Hematopoietic multipotent progenitor cell treated with erythropoietin and hydrocortisone succinate and interleukin-3 and kit ligand, for 17 days (in vitro differentiated cells): ENCODE results near the gene FCER1G.

Experiments
- DNase-seq: peaks from one replicate; pipeline ENCODE4 v3.0.0-alpha.2; 2015; ENCODE audit warnings: low spot score

FCER1G gene

DNA sequence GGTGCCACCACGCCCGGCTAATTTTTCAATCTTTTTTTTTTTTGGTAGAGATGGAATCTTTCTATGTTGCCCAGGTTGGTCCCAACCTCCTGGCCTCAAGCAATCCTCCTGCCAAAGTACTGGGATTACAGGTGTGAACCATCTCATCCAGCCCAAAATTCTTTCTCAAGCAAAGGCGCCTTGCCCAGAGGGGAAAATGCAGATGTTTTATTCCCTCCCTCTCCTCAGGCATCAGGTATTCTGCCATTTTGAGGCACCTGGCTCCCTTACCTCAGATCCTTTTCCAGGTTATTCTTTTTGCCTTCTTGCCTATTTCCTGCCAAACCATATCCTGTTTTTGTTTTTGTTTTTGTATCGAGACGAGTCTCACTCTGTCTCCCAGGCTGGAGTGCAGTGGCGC lies 26.7 kb upstream of the FCER1G start:
- no peak for DNase-seq

DNA sequence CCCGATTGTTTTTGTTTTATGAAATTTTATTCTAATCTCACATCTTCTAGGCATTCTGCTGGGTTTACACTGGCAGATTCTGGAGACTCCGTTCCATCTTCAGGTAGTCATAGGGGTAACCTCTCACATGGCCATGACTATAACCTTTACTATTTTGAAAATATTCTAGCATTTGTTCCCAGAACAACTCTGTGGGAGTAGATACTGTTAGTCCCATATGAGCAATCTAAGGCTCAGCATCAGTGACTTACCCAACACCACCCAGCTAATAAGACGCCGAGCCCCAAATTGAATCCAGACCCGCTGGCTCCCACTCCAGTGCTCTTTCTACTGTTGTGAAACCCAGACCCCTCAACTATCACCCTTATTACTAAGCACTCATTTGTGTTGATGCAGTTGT lies 26.1 kb upstream of the FCER1G start:
- DNase-seq = no peak

DNA sequence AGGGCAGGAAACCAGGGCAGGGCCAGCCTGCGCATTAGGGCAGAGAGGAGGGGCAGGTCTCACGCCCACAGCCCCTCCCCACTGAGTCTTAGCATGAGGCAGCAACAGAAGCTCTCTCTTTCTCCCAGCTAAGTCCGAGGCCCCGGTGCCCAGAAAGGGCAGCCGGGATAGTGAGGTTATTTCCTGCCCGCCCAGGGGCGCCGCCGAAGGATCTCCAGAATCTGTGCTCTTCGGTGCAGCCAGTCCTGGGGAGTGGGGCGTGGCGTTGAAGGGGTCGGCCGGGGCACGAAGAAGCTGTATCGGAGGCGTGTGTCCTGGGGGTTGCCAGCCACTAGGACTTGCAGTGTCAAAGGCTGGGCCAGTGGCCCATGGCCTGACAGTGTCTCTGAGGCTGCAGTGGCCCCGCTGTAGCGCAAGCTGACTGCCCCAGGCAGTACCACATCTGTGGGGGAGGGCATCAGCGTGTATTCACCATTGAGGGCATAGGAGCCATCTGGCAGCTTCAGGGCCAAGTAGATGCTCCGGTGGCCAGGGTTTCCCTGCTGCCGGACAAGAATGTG lies 24.1 kb upstream of the FCER1G start:
- DNase-seq = no peak

DNA sequence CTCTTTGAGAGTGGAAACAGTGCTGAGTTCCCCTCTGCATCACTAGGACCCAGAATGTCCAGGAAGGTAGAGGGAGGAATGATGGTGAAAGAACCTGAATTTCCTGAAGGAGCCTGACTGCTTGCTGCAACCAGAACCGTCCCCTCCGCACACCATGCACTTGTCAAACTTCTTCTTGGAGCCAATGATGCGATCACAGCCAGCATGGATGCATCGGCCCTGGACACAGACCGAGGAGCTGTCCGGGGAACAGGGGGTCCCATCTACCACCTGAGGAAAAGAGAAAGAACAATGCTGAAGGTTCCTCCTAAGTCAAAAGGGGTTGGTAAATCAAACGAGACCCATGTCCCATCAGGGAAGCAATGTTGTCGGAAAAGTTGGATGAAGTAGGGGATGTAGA lies 23.1 kb upstream of the FCER1G start:
- no peak for DNase-seq

DNA sequence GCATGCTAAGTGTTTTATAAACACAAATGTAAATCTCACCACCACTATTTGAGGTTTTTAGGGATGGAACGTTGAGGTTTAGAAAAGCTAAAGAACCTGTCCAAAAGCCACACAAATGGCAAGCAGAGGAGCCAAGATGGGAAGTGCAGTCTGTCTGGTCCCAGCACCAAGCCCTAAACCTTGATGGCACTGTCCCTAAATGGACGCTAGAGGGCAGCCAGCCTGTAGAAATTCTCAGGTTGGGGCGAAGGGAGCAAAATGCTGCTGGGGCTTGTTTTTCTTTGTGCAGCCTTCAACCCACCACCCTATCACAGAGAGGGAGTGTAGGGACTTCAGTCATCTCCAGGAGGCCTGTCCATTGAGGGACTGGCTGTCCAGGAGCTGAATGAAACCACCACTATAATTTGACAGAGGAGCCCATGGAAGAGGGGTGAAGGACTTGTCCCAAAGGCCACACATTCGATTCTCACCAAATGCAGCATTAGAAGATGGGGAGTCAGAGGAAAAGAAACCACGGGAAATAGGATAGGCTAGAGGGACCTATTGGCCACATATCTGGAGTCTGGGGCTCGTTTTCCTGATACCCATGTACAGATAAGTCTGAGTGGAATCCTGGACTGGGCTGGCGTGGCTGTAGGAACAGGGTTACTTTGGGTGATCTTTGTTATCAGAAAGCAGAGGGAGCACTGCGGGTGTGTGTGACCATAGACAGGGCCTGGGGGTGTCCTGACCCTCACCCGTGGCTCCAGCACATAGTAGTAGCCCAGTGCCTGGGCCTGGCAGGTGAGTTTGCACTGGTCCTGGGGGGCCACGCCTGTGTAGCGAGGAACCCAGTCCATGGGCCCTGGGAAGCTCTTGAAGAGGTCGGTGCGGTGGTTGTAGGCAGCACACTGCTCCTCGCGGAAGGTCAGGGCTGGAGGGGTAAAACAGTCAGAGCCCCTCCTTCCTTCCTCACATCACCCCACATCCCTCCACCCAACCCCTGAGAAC lies 22.3 kb upstream of the FCER1G start:
- DNase-seq = peak; percentile 87

DNA sequence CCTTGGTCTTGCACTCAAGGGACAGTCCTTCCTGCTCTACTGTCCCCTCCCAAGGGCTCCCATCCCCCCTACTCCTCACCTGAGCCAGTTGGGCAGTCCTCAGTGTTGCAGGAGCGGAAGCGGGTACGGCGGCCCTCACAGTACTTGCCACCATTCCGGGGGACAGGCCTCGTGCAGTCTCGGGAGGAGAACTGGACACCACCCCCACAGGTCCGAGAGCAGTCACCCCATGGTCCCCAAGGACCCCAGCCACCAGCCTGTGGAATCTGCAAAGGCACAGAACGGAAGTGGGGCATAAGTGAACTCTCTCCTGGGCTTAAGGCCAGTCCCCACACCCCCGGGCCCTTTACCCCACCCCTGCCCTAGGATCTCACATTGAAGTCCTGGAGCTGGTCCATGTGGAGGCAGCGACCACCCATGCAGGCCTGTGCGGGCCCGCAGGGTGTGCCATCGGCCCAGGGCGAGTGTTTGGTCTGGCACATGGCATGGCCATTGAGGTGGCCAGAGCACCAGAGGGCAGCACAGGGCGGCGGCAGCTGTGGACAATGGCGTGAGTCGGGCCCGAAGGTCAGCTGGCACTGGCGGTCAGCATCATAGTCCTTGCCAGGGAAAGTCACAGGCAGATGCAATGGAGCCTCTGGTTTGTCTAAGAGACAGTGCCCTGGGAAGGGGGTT lies 21.4 kb upstream of the FCER1G start:
- no peak for DNase-seq

DNA sequence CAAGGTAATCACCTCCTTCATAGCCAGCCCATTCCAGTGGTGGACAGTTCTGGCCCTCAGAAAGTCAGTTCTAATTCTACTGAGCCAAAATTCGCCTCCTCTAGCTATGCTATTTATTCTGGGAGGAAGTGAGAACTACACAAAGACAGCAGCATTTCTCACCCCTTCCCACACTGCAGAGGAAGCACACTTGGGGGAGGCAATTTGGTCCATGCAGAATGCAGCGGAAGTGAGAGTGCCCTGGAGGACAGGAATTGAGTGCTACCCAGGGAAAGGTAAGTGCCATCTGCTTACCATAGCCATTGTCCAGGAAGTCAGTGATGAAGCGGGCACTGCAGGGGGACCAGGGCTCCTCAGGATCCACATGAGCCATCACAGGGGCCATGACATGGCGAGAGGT lies 19.9 kb upstream of the FCER1G start:
- DNase-seq = no peak

DNA sequence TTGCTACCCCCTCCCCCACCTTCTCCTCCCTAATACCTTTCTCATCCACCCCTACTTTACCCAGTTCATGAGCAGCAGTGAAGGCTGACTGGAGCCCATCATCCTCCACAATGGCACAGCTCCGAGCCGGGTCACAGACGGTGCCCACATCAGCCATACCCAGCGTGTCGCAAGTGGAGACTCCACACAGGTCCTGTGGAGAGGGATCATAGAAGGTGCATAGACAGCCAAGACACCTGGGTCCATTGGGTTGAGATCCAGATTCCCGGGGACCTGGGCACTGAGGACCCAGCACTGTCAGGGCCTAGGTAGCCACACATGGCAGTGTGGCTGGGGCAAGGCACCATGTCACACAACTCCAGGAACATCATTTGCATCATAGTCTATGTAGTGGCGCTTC lies 19.0 kb upstream of the FCER1G start:
- DNase-seq = no peak

DNA sequence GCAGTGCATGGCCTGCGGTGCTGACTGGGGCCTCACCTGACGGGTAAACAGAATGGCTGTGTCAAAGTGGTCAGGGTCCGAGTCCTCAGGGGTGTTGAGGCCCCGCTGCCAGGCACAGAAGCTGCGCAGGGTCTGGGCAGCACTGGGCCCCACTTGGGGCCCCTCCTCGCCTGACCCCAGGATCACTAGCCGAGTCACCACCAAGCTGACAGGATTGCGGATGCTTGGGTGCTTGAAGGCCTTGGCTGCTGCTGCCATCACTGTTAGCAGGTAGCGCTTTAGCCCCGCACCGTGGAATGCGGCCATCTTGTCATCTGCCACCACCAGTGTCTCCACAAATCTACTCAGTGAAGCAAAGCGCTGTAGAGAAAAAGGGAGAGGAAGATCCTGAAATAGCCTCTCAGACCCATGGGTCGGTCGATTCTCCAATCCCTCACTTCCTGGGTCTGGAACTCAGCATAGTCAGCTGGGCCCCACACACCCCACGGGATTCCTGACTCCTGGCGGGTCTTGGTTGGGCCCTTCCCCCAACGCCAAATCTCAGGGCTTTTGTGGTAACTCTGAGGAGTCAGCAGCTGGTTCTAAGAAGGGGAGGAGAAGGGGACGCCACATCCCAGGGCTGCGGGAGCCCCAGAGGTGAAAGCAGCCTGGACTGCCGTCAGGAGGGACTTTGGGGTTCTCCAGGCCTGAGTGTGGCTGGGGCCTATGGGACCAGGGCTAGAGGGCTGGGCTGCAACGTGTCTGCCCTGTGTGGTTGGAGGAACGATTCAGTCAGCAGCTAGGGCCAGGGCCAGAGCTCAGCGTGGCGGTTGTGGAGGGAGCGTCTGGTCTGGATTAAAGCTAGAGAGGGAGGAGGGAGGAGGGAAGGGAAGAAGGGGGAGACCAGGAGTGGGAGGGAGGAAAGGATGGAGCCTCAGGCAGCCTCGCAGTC lies 18.3 kb upstream of the FCER1G start:
- DNase-seq = no peak

DNA sequence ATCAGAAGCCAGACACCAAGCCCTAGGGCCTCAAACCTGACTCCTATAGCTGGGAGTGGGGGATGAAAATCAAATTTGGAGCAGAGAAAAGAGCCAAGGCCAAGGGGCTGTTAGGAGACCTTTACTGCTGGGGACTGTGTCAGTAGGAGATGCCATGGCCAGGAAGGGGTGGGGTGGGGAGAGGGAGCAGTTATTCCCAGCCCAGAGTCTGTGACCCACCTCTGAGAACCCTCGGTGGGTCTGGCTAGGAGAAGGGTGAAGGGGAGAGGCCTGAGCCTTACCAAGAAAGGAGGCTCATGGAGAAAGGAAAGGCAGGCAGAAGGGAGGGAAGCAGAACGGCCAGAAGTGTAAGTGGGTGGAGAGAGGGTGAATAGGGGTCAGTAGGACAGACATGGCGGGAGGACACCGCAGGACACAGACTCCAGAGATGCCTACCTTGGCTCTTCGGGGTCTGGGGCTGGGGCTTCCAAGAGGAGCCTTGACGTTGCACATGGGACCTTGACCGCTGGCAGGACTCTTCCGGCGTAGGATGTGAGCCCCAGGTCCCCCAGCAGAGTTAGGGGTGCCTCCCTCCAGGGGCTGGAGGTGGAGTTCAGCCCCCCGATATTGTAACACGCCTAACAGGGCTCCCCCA lies 17.4 kb upstream of the FCER1G start:
- DNase-seq = no peak

DNA sequence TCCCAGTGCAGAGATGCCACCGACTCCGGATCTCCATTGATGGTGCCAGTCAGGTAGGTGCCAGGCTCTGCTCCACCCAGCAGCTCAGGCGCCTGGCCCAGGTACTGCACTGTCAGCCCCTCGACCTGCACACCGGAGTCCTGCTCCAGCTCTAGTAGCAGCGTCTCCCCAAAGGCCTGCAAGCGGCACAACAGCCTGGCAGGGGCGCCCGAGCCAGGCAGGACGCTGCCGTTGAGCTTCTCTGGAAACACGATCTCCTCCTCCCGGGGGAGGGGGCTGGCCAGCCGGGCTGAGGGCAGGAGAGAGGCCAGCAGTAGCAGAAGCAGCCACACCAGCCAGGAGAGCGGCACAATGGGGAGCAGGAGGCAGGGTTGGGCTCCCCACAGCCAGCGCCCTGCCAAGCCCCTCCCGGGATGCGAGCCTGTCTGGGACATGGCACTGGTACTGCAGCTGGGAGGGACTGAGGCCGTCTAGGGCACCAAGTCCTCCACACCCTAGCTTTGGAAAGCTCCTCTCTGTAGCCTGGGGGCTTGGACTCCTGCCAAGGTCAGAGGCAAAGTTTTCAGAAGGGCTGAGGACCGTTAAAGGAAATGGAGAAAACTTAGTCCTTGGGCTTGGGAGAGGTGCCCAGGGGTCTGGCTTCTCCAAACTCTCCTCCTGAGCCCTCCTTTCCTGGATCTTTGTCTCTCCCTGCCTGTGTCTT lies 16.8 kb upstream of the FCER1G start:
- DNase-seq = no peak

DNA sequence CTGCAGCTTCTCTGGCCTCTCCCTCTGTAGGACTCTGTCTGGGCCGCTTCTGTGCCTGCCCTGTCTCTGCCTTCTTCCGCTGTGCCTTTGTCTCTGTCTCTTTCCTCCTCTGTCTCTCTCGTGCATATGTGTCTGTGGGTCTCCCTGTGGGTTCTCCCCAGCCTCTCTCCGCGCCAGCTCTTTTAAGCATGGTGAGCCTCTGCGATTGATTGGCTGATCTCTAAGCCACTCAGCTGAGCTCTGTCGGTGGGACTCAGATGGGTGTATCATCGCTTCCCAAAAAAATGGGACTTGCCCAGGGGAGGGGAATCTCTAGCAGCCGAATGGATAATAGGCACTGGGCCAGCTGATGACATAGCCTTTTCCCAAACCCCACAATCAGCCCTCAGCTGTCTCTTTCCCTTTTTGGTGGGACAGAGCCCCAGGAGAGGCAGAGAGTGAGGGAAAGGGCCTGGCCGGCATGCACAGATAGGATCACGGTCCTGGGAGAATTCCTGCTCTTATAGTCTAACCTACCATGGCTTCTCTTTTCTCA lies 16.1 kb upstream of the FCER1G start, which contains the start of gene ADAMTS4:
Gene ADAMTS4 (minus strand): TSS at position 158 of the 535 bp plus-strand sequence. CDS start 427 bp downstream, outside the sequence.
- no peak for DNase-seq

DNA sequence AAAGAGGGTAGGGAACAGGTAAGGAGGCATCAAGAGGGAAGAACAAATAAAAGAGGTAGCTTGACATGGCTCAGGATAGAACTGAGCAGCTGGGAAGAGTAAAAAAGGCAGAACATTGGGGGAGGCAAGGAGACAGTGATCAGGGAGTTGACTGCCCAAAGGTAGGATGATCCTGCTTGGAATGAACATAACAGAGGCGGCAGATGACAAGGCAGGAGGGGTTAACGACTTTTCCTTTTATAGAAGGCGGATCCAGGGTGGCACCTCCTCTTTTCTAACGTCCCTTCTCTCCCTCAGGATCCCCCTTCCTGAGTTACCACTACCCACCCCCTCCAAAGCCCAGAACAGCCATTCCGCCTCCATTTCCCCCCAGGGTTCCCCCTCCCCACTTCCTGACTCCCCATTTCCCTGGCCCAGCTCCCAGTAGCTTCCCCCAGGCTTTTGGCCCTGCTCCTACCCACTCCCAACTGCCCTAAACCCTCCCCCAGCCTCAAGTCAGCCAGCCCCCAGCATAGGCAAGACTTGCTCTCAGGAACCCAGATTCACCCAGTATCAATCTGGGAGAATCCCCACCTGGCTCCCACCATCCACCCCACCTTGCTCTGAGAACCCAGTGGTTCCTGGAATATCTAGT lies 15.5 kb upstream of the FCER1G start:
- DNase-seq = no peak

DNA sequence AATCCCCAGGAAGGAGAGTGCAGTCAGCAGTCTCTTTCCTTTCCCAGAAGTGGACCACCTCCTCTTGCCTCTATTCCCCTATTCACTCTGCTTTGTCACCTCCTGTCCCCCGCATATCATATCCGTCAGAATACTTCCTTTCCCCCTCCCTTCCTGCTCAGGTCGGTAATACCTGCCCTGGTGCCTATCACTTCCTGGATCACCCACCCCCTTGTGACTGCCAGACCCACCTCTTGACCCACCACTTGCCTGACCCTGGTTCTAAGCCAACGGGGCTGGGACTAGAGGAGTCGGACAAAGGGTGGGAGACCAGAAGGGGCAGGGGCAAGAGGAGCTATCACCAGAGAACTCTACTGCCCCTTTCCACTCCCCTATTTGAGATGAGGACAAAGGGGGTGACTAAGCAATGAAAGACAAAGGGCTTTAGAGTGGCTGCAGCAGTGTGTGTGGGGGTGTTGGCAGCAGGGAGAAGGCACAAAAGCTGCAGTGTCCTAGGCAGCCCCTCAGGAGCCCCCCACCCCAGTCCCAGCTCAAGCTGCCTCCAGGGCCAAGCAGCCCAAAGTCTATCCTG lies 14.6 kb upstream of the FCER1G start:
- no peak for DNase-seq

DNA sequence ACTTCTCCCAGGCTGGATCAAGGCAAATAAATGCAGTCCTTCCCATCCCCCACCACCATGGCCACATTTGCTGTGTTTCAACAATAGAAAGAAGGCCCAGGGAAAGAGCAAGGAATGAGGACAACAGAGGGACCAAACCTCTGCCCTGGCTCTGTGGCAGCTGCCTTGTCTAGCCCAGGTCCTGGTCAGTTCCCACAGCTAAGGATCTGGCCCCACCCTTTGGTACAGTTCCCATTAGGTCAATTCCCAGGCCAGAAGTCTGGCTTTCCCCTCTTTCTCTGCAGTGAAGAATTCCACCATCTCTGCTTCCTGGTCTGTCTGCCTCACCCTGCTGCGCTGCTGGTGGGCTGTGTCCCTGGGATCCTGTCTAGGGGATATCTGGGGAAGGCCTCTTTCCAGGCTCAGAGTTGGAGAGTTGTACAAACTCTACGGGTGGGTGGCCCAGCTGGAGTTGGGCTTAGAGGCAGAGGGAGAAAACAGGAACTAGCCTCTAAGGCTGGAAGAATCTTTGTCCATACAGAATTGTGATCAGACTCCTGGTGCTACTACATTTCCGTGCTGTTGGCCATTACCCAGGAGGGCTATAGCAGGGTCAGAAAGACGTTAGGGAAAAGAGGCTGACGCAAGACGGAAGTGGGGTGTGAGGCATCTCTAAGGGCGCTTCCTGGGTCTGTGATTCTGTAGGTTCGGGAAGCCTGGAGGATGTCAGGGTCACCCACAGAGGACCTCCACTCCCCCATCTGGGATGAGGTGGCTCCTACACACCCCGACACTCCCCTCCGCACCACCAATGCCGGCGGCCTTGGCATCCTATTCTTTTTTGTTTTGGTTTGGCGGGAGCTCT lies 13.9 kb upstream of the FCER1G start:
- DNase-seq = no peak

DNA sequence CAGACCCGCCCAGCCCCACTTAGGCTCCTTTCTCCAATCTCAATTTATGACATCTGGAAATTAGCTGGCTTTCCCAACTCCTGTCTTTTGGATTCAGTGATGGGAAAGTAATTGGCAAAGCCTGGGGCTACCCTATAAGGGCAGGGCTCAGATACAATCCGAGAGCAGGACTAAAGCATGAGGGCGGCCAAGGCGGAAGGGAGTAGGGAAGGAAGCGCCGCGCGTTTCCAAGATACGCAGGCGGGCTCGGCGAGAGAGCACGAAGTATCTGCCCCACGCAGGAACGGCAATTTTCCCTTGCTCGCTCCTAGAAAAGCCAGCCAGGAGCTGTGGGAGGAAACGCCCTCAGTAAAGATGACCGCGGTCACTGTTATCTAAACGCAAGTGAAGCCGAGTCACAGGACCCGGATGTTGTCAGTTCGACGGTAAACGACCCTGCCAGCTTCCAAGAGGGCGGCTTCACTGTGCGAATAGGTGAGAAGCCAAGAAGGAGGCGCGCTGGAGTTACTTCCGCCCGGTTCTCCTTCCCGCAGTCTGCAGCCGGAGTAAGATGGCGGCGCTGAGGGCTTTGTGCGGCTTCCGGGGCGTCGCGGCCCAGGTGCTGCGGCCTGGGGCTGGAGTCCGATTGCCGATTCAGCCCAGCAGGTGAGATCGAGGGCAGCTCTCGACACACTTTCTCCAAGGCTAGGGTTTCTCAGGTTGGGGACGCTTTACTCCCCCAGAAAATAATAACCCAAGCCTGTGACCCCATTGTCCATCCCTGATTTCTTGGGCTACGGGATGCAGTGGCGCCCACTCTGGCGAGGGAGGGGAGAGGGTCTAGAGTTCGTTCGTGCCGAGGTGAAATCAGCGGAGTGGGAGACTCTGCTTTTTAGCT lies 13.0 kb upstream of the FCER1G start, which contains the start of gene NDUFS2:
Gene NDUFS2 (plus strand): TSS at position 532 of the 877 bp plus-strand sequence. CDS start 19 bp downstream, at position 551.
- DNase-seq = peak; percentile 99

DNA sequence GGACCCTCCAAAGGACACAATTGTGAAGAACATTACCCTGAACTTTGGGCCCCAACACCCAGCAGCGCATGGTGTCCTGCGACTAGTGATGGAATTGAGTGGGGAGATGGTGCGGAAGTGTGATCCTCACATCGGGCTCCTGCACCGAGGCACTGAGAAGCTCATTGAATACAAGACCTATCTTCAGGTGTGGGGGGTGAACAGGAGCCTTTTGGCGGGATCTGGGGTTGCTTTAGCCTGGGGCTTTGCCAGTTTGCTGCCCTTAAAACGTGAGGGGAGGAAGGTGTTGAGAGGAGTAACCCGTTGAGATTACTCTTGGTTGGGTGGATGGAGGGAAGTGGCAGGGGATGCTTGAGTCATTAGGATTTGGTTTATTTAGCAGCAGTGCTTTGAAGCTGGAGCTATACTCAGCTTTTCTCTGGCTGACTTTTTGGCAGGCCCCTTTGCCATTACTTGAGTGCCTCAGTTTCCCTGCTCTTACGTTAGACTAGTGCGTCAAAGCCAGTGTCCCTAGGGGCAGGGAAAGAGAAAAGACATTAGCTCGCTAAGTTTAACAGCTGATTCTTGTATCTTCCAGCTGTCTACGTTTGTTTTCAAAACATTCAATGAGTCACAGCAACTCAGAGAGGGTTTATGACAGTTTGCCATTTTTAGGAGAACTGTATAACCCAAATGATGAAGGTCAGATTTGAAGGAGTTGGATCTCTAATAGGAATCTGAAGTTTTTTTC lies 8.5 kb upstream of the FCER1G start:
- no peak for DNase-seq
